Measurements from ENCODE around the gene RYR3.

The RYR3 gene

DNA sequence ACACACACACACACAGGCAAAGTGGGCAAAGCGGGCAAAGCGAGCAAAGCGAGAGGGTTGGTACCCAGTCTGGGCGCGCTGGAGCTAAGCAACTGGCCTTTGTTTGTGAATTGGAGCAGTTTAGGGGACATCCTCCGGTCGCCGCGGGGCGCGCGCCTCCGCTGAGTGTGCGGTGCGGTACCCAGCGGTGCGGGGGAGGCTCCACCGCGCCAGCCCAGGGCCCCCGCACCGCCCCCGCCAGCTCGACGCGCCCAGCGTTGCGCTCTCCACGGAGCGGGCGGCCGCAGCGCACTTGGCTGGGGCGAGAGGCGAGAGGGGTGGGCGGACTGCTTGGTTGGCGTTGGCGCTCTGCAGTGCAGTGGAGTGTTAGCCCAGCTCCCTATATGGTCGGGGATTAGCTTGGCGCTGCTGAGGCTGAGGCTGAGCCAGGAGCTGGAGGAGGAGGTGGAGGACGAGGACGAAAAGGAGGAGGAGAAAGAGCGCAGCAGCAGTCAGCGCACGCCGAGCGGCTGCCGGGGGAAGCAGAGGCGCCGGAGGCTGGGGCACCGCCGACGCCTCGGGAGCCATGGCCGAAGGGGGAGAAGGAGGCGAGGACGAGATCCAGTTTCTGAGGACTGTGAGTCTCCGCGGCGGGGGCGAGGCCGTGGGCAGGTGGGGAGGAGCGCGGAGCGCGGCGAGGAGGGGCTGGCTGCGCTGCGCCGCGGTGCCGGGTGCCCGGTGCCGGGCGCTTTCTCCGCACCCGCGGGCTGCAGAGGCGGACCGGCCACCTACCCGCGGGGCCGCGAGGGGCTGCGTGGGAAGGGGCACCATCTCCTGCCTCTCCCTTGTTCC, at the start of gene RYR3:
Gene RYR3, plus strand, starts transcription at position 487 of the 831 bp plus-strand sequence. Its CDS starts 79 bp downstream, at position 566.
- DNase-seq, result no peak

DNA sequence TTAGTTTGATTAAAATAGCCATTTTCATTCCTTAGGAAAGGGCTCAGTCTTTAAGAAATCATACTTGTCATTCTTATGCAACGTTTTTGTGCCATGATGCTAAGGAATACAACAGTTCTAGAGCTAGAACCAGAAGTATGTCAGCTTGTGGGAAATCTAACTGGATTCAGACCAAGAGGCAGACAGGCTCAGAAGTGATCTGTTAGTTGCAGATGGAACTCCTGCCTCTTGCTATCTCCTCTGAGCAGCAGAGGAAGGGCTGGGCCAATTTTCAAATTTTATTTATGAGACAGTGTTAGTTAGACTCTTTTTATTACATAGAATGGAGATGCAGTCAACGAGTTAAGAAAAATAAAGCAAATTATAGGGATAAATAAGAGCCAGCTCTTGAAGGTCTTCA, 48.5 kb upstream of the RYR3 start:
- DNase-seq, result no peak

DNA sequence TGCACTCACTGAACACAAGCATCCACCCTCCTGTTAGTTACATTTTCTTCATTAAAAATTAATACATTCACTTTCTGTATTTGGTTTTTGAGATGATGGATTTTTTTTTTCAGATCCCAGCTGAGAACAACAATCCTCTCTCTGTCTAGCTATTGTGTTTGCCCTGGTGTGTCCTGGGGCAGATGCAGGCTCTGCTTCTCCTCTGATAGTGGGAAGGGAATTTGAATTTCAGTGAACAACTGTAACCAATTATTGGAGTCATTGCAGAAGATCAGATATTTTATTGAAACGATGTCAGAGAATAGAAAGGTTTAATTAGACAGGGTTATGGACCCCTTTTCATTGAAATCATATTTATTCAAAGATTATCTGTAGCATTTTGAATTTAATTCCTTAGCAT, 33.1 kb upstream of the RYR3 start:
- no peak for DNase-seq

DNA sequence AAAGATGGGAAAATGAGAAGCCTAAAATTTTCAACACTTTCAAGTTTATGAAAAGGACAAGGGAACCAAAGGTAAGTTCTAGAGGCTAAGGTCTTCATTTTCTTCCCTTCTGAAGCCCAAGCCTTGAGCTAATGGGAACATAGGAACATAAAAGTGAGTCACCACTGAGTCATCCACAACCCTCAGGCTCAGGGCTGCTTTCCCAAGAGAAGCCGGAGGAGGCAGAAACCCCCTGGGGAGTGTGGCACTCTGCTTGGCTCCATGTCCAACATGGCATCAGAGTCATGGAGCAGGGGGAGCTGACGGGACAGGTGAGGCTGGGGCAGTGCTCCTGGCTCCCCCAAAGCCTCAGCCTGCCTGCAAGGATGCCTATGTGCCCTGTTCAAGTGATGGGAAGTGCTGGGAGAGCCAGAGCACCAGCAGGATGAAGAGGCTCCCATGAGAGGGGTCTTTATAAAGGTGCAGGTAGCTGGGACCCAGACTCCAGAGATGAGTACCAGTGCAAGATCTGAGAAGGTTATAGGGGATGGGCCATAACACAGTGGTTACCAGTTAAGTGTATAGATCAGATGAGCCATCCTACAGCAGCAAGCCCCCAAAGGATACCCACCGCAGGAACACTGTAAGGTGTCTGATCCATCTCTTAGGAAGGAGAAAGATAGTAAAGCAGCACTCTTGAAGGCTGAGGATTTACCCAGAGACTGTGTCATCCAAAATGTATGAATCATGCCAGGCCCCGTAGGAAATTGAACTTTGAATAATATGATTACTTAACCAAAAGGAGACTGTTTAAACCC, 31.8 kb upstream of the RYR3 start:
- DNase-seq, result no peak

DNA sequence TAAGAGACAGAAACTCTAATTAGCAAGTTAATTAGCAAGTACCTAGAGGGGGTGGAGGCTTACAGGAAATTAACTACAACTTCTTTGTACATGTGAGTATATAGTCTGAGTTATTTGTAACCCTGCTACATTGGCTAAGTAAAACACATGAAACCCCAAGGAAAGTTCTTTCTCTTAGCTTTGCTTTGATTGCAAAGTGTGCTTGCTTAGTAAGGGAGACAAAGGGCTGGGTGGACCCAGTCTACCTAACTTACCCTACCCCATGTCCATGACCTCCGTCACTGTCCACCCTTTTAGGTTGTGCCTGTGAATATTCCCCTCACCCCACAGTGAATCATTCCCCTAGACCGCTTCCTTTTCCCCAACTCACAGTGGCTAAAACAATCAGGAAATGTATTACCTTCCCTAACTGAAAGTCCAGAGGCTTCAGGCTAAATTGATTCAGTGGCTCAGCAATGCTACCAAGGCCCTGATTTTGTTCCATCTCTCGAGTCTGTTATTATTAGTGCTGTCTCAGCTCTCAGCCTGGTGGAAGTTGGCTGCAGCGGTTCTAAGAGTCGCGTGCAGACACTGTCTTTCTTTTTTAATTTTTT, 31.1 kb upstream of the RYR3 start:
- DNase-seq, result no peak

DNA sequence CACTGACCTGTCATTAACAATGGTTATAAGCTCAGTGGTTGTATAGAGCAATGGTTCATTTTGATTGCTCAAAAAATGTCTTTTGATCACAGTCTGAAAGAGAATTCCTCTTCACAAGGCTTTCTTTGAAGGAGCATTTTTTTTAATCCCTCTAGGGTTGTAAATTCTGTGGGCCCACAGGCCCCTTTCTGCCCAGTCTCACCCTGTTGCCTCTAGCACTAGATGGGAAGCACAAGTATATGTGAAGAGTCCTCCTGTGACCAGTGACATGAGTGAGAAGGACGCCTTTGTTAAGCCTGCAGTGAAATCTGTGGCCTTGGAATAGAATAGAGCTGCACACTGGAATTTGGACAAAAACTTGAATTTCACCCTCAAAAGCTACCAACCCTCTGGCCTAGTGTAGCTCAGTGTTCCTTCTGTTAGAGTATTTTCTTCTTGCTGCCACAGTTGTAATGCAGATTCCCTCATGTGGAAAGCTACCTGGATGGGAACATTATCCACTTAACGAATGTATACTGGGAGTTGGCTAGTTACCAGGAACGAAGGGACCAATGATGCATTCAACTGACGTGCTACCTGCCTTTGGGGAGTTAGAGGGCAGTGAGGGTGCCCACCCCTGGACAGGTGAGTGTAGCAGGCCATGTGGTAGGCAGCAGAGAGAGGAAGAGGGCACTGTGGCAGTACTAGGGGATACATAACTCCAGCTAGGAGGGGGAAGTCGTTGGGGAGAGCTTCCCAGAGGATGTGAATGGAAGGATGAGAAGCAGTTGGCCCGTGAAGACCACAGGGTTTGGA, 28.3 kb upstream of the RYR3 start:
- DNase-seq, result no peak

DNA sequence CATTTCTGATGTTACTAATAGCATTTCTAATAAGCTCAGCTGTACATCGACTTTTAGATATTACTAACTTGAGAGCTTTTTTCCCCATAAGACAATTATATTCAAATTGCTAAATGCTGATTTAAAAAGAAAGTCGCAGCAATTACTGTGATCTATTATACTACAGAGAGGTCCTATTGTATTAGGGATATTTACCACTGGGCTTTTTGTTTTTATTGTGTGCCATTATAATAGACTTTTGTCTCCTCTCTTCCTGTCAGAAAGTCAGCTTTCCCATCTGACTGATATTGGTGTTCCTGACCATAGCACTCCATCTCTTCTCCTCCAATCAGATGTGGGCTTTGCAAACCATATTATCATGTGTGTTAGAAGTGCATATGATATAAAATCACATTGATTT, 27.2 kb upstream of the RYR3 start:
- no peak for DNase-seq

DNA sequence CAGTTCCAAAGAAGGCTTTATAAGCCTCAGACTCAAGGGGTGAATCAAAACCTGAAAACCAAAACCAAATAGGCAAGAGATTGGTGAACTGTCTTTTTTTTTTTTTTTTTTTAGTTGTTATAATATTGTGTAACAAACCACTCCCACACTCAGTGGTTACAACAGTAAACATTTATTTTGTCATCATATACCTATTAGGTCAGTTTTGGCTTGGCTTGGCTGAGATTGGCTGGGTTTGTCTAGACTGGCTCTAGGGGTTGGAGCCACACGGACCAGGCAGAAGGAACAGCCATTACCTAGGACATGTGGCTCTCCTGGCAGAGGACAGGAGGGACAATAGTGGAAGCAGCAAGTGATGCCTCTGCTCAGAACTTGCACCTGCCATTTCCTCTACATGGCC, 26.4 kb upstream of the RYR3 start:
- DNase-seq, result no peak

DNA sequence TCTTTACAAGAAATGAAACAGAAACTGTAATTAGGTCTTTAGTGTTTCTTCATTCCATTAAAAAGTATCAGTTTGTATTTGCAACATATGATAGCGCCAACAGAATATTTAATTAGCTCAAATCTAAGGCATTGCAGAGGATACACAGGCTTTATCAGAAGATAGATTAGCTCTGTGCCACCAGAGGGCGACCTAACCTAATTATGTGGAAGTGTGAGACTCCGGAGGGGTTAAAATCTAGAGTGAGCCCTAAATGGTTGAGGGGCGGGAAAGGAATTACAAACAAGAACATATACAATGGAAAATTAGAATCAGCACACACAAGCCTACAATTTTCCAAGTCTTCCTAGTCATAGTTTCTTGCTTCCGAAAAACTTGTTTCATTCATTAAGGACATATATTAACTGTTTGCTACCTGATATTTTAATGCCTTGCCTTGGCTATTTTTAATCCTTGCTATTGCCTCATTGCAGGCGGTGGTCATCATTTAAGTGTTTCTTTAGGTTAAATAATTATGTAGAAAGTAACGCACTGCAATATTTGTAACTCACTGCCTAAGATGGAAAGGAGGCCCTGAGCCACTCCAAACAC, 18.0 kb upstream of the RYR3 start:
- peak; percentile 64 for DNase-seq

DNA sequence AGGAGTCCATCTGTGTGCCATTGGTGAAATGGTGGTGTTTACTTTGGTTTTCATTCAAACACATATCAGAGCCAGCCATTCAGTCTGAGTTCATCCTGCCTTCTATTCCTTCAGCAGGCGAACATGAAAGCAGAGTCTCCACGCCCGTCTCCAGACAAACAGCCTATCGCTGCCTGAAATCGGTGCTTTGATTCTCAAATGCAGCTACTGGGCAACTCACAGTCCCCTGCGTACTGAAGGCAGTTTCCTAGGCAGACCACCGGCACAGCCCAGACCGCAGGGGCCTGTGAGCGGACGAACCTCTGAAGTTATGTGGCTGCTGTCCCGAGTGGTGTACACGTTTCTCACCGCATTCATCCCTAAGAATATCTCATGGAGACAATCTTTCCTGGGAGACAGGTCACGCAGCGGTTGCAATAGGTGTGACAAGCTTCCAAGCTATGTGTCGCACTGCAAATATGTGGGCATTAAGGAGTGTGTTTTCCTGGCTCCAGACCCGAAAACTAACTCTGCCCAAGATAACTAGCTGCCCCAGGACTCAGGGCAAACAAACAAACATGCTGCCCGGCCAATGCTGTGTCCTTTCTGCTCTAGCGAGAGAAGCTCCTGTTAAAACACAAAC, 16.9 kb upstream of the RYR3 start:
- no peak for DNase-seq

DNA sequence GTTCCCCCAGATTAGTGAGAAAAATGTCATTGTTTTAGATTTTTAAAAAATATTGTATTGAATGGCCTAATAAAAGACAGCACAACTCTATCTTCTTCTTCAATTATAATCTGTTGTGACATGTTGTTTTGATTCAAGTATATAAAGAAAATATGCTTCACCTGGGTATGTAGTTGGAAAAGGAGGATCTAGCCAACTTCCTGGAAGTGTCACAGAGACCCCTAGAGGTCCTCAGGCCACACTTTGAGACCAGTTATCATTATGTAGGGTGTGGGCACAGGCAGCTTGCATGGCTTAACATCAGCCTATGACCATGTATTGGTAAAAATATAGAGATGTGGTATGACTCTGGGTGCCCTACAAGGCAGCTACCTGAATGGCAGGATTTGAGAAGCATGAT, 14.7 kb upstream of the RYR3 start:
- DNase-seq, result no peak

DNA sequence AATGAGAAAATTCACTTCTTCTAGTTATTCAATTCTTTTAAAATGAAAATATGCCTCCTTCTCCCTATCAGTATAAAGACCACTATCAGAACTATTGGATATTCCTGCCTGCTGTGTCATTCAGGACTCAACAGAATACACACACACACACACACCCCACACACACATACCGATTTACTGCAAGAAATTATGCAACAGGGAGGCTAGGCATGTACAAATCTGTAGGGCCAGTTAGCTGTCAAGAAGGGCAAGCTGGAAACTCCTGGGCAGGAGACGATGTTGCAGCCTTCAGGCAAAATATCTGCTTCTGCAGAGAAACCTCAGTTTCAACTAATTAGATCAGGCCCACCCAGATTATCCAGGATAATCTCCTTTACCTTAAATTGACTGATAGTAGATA, 13.9 kb upstream of the RYR3 start:
- no peak for DNase-seq

DNA sequence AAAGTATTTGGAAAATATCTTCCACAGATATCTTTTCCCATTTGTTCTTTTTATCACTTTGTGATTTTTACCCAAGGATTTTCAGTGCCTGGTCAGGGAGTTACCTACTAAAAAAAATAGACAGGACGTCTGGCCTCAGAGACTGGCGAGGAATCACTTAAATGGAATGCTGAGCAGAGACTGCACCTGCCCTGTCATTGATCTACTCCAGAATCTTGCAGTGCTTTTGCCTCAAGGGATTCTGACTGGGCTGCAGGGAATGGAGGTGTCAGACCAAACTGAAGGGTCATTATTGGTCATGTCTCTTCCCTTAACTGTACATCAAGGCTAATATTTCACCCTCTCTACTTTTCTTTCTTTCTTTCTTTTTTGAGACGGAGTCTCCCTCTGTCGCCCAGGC, 12.1 kb upstream of the RYR3 start:
- DNase-seq, result no peak

DNA sequence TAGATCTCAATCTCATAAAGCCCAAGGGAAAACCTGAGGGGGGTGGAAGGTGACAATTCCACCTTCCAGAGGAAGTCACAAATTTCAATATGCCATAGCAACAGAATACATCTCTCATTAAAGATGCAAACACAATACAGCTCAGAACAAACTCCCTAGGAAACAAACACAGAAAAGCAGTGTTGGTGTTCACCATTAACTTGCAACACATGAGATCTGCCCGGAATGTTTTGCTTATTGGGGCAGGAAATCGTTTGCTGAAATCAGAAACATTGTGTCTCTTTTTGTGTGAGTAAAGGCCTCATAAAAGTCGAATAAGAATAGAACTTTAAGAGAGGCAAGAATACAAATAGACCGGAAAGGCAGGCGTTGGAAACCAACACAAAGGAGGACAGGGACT, 5.8 kb upstream of the RYR3 start:
- DNase-seq, result no peak

DNA sequence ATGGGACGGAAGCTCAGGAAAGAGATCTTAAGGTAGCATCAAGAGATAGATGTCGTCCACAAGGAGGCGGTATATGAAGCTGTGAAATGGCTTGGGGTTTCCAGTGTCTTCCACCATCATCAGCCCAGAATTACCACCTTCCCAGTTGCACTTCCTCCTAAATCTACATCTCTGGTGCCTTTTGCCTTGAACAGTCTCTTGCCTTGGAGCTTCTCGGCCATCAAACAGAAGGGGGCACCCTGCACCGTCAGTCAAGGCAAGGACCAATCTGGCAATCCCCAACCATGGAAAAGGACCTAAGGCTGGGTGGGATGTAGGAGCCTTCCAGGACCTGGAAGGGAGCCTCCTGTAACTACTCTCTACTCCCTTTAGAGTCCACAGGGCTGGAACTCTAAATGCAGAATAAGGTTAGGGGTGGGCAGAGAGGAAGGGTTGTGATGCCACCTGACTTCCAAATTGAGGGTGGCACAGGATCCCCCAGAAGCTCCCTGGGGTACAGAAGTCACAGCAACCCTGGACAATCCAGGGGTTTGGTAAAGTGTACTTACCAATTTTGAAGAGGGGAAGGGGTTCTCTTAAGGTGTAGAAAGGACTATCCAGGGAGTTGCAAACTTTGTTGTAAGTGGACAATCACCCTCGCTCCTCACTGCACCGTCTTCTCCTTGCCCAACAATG, 1.0 kb upstream of the RYR3 start:
- DNase-seq, result peak; percentile 5

DNA sequence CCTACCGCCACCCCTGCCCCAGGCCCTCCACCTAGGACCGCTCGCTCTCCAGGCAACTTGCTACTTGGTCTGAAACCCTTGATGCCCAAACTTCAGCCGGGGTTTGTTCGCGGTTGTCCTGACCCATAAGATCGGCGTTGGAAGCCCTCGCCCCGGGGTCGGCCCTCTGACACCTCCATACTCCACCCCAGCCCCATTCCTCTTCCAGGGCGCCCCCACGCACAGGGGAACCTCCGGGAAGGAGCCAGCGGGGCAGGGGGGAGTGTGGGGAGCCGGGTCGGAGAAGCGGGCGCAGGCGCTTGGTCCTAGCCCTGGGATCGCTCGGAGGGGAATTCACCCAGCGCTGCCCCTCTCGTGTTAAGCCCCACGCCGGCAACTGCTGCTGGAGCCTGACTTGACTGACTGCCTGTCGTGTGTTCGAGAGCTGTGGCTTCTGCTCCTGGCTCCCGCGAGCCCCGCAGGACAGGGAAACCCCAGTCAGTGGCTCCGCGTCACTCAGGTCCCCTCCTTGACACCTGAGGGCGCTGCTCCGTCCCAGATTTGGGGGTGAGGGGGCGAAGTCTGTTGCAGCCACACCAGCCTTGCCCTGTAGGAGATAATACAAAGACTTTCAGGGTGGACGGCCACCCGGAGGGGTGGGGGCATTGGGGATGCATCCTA, 675 bp downstream of the RYR3 start:
- no peak for DNase-seq

DNA sequence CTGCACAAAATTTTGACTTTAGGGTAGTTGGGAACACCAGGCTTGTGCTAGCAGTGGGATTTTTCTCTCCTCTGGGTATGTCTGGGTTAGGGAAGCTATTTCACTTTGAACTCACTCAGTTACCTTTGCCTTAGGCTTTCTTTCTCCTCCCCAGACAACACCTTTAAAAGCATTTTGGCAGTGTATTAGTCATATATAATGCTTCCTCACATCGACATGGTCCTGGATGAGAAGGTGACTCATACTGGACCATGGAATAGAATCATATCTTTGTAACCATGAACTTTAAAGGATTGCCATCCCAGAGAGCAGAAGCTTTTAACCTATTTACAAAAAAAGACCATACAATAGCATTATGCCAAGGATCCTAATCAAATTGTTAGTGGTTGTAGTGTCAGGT, 2.7 kb downstream of the RYR3 start:
- DNase-seq, result no peak

DNA sequence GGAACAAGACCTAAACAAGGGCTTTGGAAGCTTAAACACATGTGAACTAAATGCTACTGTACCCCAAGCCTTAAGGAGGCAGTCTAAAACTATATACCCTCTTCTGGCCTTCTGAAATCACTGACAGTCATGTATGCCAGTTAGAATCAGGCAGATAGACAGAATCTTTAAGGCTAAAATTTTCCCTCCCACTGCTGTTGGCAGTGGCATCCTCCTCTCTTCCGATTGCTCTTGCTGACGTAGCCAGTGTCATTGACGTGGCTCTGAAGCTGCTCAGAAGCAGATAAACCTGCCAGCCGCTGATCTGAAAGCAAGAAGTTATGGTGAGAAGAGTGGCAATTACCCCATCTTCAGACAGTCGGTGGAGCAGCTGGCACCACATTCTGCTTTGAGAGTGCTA, 3.3 kb downstream of the RYR3 start:
- DNase-seq, result no peak

DNA sequence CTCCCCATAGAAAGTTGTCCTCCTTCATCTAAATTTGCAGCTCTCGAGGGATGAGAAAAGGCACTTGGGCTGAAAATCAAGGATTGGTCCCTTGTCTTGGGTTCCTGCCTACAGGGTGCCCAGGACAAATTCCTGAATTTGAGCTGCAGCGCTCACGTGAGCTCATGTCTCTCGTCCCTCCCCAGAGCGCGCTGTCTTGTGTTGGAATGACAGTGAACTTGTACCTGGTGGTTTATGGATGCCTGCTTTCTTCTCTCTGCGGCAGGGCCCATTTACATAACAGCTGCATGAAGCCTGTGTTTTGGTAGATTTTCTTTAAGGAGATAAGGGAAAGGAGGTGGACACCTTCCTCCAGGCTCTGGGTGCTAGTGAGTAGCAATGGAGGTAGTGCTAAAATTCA, 4.3 kb downstream of the RYR3 start:
- no peak for DNase-seq

DNA sequence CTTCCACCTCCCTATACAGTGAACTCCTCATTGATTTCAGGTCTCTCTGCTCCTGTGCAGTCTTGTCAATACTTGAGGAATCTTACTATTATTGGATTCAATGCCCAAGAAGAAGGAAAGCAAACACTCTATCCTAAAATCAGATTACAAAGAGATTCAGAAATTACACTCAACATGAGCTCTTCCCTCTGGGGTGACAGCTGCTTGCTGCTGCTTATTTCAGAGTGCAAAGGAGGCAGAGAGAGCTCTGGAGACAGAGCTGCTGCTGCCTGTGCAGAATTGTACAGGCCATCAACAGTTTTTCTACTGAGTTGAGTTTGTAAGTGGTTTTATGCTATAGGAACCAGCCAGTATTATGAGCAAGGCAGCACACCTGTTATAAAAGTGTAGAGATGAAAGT, 7.1 kb downstream of the RYR3 start:
- DNase-seq, result no peak

DNA sequence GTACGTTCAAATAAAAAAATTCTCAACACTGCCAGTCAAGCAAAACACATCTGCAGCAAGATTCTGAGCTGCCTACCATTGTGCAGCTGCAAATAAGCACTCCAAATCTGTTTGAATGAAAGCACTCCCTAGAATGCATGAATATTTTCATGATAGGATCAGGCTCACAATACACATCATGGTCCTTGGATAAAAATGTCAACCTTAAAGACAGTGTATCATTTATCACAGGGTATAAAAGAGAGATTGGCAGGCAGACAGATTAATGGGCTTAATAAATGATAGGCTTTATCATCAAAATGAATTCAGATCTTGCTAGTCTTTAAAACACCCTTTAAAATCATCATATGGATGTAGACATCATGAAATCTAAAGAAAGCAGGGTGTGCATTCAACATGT, 9.2 kb downstream of the RYR3 start:
- no peak for DNase-seq
